Stimulated activated CD8-positive, alpha-beta memory T cell treated with anti-CD3 and anti-CD28 coated beads, Interleukin-15, amount 100 ng/mL, for 48 hours (primary cell): ENCODE data around the gene ADCY1.

Experiments used
- DNase-seq, 2 donors: peaks; one replicate each; pipeline ENCODE4 v3.0.0-alpha.2; 2020; ENCODE audit warnings: low read depth in 2 of 2

Gene ADCY1

DNA sequence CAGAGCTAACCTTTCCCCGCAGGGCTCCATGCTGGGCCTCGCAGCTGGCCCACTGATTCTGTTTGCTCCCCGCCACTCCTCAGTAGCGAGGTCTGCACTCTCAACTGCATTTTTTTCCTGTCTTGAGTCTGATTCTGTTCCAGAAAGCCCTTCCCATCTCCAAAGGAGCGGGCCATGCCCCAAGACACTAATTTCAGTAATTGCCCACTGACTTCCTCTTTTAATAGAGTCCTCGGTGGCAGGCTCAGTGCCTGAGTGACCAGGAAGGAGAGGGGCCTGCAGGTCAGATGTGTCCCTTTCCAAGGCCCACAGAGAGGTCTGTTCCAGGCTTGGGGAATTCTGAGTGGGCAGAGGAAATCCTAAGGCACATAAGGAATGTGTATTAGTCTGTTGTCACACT lies 77.4 kb downstream of the ADCY1 start:
- no peak for DNase-seq

GRCh38 chr7:45652630-45653029 lies 78.5 kb downstream of the ADCY1 start:
- DNase-seq = no peak

DNA sequence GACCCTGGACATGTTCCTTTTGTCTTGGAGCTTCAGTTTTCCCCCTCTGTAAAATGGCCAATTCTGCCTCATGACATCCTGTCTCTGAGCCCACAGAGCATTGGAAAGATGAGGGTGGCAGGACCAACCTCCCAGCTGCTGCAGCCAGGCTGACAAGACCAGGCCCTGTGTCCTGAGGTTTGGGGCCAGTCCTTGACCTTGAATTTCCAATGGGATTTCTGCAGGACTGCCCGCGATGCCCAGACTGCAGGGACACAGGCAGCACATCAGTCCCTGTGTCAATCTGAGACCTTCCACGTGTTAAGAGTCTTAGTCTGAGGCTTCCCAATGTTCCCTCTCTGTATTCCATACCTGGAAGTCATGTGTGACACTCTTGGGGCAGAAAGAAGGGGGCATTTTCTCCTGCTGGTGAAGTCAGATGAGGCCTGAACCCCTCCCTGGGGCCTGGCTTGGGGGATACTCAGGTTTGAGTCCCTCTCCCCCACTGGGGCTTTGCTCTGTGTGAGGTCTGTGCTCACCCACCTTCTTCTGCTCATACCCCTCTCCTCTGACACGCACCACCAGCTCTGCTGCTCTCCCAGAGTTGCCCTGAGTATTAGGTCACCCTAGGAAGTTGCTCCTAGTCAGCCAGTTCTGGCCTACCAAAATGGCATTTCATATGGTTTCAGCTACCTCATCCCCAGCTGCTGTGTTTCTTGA lies 79.2 kb downstream of the ADCY1 start:
- DNase-seq = no peak

DNA sequence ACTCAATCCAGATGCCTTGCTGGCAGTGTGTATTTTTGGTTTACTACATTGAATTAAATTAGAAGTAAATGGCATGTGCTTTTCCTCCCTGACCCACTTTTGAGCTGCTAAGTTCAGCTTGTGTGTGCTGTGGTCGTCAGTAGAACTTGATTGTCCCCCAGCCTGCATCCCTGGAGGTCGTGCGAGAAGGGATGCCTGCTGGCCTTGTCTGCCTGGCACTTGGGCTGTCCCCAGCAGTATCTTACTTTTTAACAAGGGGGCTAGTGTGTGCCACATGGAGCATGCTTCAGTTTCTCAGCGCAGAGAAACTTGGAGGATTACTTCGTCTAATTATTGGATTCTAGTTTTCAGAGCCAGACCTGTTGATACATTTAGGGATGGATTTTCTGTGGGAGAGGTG lies 80.2 kb downstream of the ADCY1 start:
- no peak for DNase-seq

GRCh38 chr7:45655539-45655938 lies 81.4 kb downstream of the ADCY1 start:
- DNase-seq = no peak

DNA sequence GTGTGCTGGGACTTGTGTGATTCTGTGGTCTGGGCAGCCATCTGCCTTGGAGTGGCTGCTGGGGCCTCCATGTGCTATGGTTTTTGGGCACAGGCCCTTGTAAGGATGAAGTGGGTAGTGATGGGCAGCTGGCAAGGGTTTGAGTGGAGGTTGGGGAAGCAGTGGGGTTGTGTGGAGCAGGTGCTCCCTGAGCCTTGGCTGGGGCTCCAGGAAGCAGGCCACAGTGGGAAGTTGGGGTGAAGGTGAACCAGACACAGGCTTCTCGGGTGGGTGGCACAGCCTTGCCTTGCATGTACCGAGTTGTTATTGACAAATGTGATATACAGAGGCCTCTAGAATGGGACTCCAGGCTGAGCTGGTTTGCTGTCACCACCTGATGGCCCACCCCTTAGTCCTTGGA lies 82.3 kb downstream of the ADCY1 start:
- DNase-seq = no peak

- DNase-seq = no peak
Measured at GRCh38 chr7:45657136-45657889, 83.1 kb downstream of the ADCY1 start.

- DNase-seq = no peak
Measured at GRCh38 chr7:45657890-45658715, 83.9 kb downstream of the ADCY1 start.

- no peak for DNase-seq
Measured at GRCh38 chr7:45658716-45659495, 84.7 kb downstream of the ADCY1 start.

DNA sequence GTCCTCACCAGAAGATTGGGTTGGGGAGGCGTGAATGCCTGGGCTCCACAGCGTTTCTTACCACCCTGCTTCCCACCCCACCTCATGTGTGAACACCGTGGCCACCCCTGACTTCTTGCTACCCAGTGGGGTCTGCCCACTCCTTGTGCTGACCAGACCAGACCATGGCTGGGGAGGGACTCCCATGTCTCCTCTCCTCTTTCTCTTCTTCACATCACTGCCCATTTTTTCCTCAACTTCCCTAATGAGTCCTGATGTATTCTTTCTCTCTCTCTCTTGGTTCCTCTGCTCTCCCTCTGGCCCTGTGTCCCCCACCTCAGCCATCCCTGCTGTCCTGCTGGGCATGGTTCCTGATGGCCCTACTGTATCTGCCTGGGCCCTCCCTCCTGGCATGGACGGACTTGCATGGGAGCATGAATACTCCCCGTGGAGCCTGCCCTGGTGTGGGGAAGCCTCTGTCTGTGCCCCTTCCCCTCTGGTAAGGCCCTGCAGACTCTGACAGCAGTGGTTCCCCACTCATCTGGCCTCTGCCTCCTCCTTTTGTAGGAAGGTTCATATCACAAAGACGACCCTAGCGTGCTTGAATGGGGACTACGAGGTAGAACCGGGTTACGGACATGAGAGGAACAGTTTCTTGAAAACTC lies 85.5 kb downstream of the ADCY1 start:
- no peak for DNase-seq

DNA sequence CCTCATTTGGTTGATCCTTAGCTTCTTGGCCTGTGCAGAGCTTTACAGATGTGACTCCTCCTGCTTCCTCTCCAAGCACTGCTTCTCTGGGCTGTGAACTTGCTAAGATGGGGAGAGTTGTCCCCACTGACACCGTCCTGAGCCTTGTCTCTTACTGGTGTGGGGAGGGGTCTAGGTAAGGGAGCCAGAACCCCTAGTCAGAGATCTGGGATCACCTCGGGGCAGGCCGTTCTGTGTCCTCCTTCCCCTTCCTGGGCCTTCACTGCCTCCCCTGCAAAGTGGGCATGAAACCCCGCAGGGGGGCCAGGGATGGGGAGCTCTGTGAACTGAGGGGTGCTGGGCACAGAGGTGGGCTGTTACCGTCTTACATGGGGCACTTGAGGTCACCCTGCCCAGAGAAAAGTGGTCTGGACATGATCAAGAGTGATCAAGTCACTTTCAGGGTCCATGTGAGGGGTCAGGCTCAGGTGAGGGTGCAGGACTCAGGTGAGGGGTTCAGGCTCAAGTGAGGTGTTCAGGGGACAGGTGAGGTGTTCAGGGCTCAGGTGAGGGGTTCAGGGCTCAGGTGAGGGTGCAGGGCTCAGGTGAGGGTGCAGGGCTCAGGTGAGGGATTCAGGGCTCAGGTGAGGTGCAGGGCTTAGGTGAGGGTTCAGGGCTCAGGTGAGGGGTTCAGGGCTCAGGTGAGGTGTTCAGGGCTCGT lies 86.2 kb downstream of the ADCY1 start:
- DNase-seq = no peak

GRCh38 chr7:45660901-45661211 lies 86.7 kb downstream of the ADCY1 start:
- DNase-seq = no peak

DNA sequence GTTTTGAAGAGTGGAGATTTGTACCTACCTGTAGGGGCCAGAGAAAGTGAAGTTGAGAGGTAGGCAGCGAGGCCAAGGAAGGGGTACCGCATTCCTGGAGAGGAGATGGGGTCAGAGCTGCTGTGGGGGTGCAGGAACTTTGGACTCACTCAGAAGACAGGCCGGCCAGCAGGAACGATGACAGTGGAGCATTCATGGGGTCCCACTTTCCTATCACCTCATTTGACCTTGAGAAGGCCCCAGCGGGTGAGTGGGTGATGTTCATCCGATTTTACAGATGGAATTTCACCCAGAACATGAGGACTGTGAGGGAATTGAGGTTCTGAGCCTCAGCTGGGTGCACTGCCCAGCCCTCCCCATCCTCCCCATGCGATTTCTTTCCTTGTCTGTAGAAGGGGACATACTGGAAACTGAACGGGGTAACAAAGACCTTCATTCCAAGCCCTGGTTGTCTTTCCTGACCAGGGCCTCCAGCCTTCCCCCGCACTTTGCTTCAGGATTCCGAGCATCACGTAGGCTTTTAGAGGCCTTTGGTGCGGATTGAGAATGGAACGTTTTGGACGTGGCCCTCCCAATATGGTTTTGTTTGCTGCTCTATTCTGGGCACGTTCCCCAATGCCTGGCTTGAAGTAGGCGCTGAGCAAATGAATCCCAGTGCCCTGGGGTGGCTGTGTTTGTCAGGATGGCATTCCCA lies 87.3 kb downstream of the ADCY1 start:
- DNase-seq = no peak

DNA sequence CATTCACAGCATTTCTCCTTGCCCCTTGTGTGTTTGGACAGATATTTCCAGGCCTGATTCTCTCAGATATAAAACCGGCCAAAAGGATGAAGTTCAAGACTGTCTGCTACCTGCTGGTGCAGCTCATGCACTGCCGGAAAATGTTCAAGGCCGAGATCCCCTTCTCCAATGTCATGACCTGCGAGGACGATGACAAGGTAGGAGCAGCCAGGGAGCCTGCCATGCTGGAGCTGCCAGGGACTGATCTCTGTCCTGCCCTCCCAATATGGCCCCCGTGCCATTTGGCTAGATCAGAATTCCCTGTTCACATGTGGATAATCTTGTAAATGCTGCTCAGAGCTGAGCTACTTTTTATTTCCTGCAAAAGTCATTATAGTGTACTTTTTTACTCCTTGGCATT lies 87.8 kb downstream of the ADCY1 start:
- DNase-seq = no peak

- DNase-seq = no peak
Measured at GRCh38 chr7:45662540-45663166, 88.5 kb downstream of the ADCY1 start.

- DNase-seq = no peak
Measured at GRCh38 chr7:45663167-45663921, 89.2 kb downstream of the ADCY1 start.

- DNase-seq = no peak
Measured at GRCh38 chr7:45663965-45664633, 89.9 kb downstream of the ADCY1 start.

GRCh38 chr7:45665172-45665571 lies 91.0 kb downstream of the ADCY1 start:
- no peak for DNase-seq
